A549 (cell line): Measurements from ENCODE around the gene TRAPPC2. TPM values are rescaled to one million over a fixed set of nuclear protein-coding genes. Genes with fewer than 3 reads are reported as not detected.

Source experiments
- ATAC-seq, 2 experiments: fragments of 200-7000 bp in 1 of 2; fragments of >200 bp in 1 of 2; cut with Nextera tagmentation in 1 of 2; cut with Tn5 transposase in 1 of 2; 3 replicates each; pipeline versions ENCODE4 v1.8.0 to v1.9.1; 2018 to 2020; ENCODE audit warnings: mild to moderate bottlenecking in 1 of 2, moderate library complexity in 1 of 2
- CTCF ChIA-PET: fragments of 300-600 bp; sonication (Branson Sonifier 250); formaldehyde crosslinking; extraction: SDS; loops from one replicate; lab custom pipeline; 2021; ENCODE audit warnings: antibody characterized with exemption, inconsistent platforms; lab: Yijun Ruan, JAX
- POLR2A ChIA-PET: fragments of 350-600 bp; formaldehyde crosslinking; extraction: SDS; loops from one replicate; lab custom pipeline; 2021; ENCODE audit warnings: antibody characterized with exemption, inconsistent platforms; lab: Yijun Ruan, JAX
- DNase-seq, 2 experiments: peaks; one replicate each; pipeline versions ENCODE4 v3.0.0 to v3.0.0-alpha.2; 2011 to 2016; ENCODE audit warnings: low read depth in 1 of 2, low spot score in 1 of 2
- FAIRE-seq: peaks from 2 replicates; lab custom pipeline; 2011; peaks lifted over from hg19 to GRCh38; lab: Jason Lieb, UNC
- H3K27ac ChIP-seq, 2 experiments: fragments of >200 bp; sonication (Bioruptor Twin); formaldehyde crosslinking; 3 replicates each; pipeline ENCODE4 v1.5.1; 2016 to 2017
- H3K4me1 ChIP-seq: fragments of >200 bp; sonication (Bioruptor Twin); formaldehyde crosslinking; 3 replicates; pipeline ENCODE4 v1.6.1; 2016
- H3K4me2 ChIP-seq: fragments of >200 bp; sonication (Bioruptor Twin); formaldehyde crosslinking; 3 replicates; pipeline ENCODE4 v1.6.1; 2016
- H3K4me3 ChIP-seq: fragments of >200 bp; sonication (Bioruptor Twin); formaldehyde crosslinking; 3 replicates; pipeline ENCODE4 v1.5.1; 2016
- H3K9me3 ChIP-seq: fragments of >200 bp; sonication (Bioruptor Twin); formaldehyde crosslinking; 3 replicates; pipeline ENCODE4 v1.6.1; 2016
- BHLHE40 ChIP-seq: IDR thresholded peaks from 2 replicates; pipeline ENCODE4 v1.6.1; 2012; ENCODE audit warnings: low read depth, low read length, inconsistent platforms
- CBX2 ChIP-seq: fragments of 200-600 bp; sonication (generic); IDR thresholded peaks from 2 replicates; pipeline ENCODE4 v1.6.1; 2016; ENCODE audit warnings: low read depth, mild to moderate bottlenecking, borderline replicate concordance
- CBX8 ChIP-seq: fragments of 200-600 bp; sonication (generic); IDR thresholded peaks from 2 replicates; pipeline ENCODE4 v1.6.1; 2016
- CHD2 ChIP-seq: fragments of 150-350 bp; IDR thresholded peaks from 2 replicates; pipeline ENCODE4 v1.6.1; 2014; ENCODE audit warnings: low read length; ENCODE audit not compliant: partially characterized antibody
- CHD4 ChIP-seq: fragments of 200-600 bp; sonication (generic); IDR thresholded peaks from 2 replicates; pipeline ENCODE4 v1.6.1; 2016; ENCODE audit warnings: antibody characterized with exemption, mild to moderate bottlenecking, borderline replicate concordance
- EHF ChIP-seq: fragments of 250-450 bp; sonication (Bioruptor Pico); IDR thresholded peaks from 2 replicates; pipeline ENCODE4 v1.5.0; 2020; ENCODE audit warnings: mild to moderate bottlenecking
- EP300 ChIP-seq, 2 experiments: fragments of >200 bp; sonication (Bioruptor Twin); formaldehyde crosslinking; IDR thresholded peaks; 2 replicates in 1 of 2; 3 replicates in 1 of 2; pipeline ENCODE4 v1.6.1; 2016 to 2017
- FOSB ChIP-seq: fragments of 250-450 bp; sonication (Bioruptor Pico); IDR thresholded peaks from 2 replicates; pipeline ENCODE4 v1.5.0; 2020; ENCODE audit warnings: mild to moderate bottlenecking, moderate library complexity
- FOSL2 ChIP-seq, 2 experiments: fragments of 450-650 bp in 1 of 2; fragments of >200 bp in 1 of 2; sonication (Bioruptor Twin) in 1 of 2; formaldehyde crosslinking; IDR thresholded peaks; 2 replicates each; pipeline versions ENCODE4 v1.5.0 to v1.6.1; 2016 to 2020; ENCODE audit warnings: mild to moderate bottlenecking in 1 of 2, moderate library complexity in 1 of 2
- GATA3 ChIP-seq: IDR thresholded peaks from 2 replicates; pipeline ENCODE4 v1.6.1; 2012; ENCODE audit warnings: borderline replicate concordance
- HDAC2 ChIP-seq: fragments of 200-600 bp; sonication (generic); IDR thresholded peaks from 2 replicates; pipeline ENCODE4 v1.6.1; 2016
- HEYL ChIP-seq: fragments of 250-450 bp; sonication (Bioruptor Pico); IDR thresholded peaks from 2 replicates; pipeline ENCODE4 v1.8.0; 2021; ENCODE audit warnings: mild to moderate bottlenecking, moderate library complexity
- HOXA7 ChIP-seq: fragments of 250-450 bp; sonication (Bioruptor Pico); IDR thresholded peaks from 2 replicates; pipeline ENCODE4 v1.5.0; 2020; ENCODE audit warnings: mild to moderate bottlenecking, moderate library complexity
- HOXB13 ChIP-seq: fragments of 250-450 bp; sonication (Bioruptor Pico); IDR thresholded peaks from 2 replicates; pipeline ENCODE4 v1.5.0; 2020; ENCODE audit warnings: low read depth, mild to moderate bottlenecking, moderate library complexity
- JUN ChIP-seq, 2 experiments: fragments of >200 bp; sonication (Bioruptor Twin); formaldehyde crosslinking; IDR thresholded peaks; 2 replicates in 1 of 2; 3 replicates in 1 of 2; pipeline ENCODE4 v1.6.1; 2016 to 2017
- KDM1A ChIP-seq: fragments of 200-600 bp; sonication (generic); IDR thresholded peaks from 2 replicates; pipeline ENCODE4 v1.6.1; 2016; ENCODE audit warnings: low read depth, mild to moderate bottlenecking
- MAZ ChIP-seq: fragments of 150-350 bp; IDR thresholded peaks from 2 replicates; pipeline ENCODE4 v1.6.1; 2014; ENCODE audit warnings: antibody characterized with exemption, low read depth, low read length, borderline replicate concordance
- MYC ChIP-seq: IDR thresholded peaks from 2 replicates; pipeline ENCODE4 v1.6.1; 2012; ENCODE audit warnings: mild to moderate bottlenecking, inconsistent platforms, low read length, improper control_type of control experiment, borderline replicate concordance
- NFE2L2 ChIP-seq: fragments of 150-350 bp; conservative IDR thresholded peaks from 2 replicates; pipeline ENCODE4 v1.6.1; 2014; ENCODE audit warnings: low read length
- NPAS2 ChIP-seq: fragments of 250-450 bp; sonication (Bioruptor Pico); IDR thresholded peaks from 2 replicates; pipeline ENCODE4 v1.8.0; 2022; ENCODE audit warnings: mild to moderate bottlenecking, moderate library complexity, borderline replicate concordance
- NR3C1 ChIP-seq: fragments of >200 bp; sonication (Bioruptor Twin); formaldehyde crosslinking; IDR thresholded peaks from 3 replicates; pipeline ENCODE4 v1.6.1; 2017
- POLR2A ChIP-seq: IDR thresholded peaks from 2 replicates; pipeline ENCODE4 v1.6.1; 2012; ENCODE audit warnings: mild to moderate bottlenecking, low read length
- RARB ChIP-seq: fragments of 250-450 bp; sonication (Bioruptor Pico); IDR thresholded peaks from 2 replicates; pipeline ENCODE4 v1.8.0; 2021; ENCODE audit warnings: mild to moderate bottlenecking, moderate library complexity
- RCOR1 ChIP-seq: fragments of 150-350 bp; IDR thresholded peaks from 2 replicates; pipeline ENCODE4 v1.6.1; 2014; ENCODE audit warnings: antibody characterized with exemption, low read length, low read depth
- RFX5 ChIP-seq: fragments of 450-650 bp; IDR thresholded peaks from 2 replicates; pipeline ENCODE4 v1.7.1; 2014; ENCODE audit warnings: antibody characterized with exemption, mild to moderate bottlenecking, moderate library complexity
- SMC3 ChIP-seq: fragments of >200 bp; sonication (Bioruptor Twin); formaldehyde crosslinking; IDR thresholded peaks from 3 replicates; pipeline ENCODE4 v1.6.1; 2018; ENCODE audit warnings: inconsistent platforms
- ZC3H11A ChIP-seq: fragments of 450-650 bp; IDR thresholded peaks from 2 replicates; pipeline ENCODE4 v1.6.1; 2014; ENCODE audit warnings: antibody characterized with exemption, mild to moderate bottlenecking
- ZFP36 ChIP-seq: fragments of 450-650 bp; IDR thresholded peaks from 2 replicates; pipeline ENCODE4 v1.6.1; 2014; ENCODE audit warnings: borderline replicate concordance; ENCODE audit not compliant: partially characterized antibody
- WGBS: methylation state at CpG from one replicate; pipeline ENCODE4 v1.1.6; 2017; ENCODE audit errors: missing lambda C conversion rate; 5-methylcytosine and 5-hydroxymethylcytosine counted together
- polyA plus RNA-seq, 4 experiments: library from polyadenylated mRNA; depleted of rRNA in 3 of 4; stranded (reverse); fragments of >200 nt; fragmentation: RNase III in 1 of 4; extraction: RNeasy Plus Mini Kit Qiagen cat#74134 plus additional on column Dnase treatment in 1 of 4; gene quantifications; 2 replicates in 3 of 4; 3 replicates in 1 of 4; pipeline ENCODE4 v1.2.3, GENCODE V29; 2011 to 2017
- TF ChIP-seq, protein P1 (sequence below): fragments of 150-350 bp; IDR thresholded peaks from 2 replicates; pipeline ENCODE4 v1.6.1; 2014; ENCODE audit warnings: low read depth, mild to moderate bottlenecking, low read length
- TF ChIP-seq, protein P2 (sequence below): fragments of 250-450 bp; sonication (Bioruptor Pico); IDR thresholded peaks from 2 replicates; pipeline ENCODE4 v1.5.0; 2020; ENCODE audit warnings: low read depth, mild to moderate bottlenecking, moderate library complexity
- TF ChIP-seq, protein P3 (sequence below): IDR thresholded peaks from 2 replicates; pipeline ENCODE4 v1.6.1; 2012; ENCODE audit warnings: low read depth, borderline replicate concordance
- TF ChIP-seq, protein P4 (sequence below): fragments of >200 bp; sonication (Bioruptor Twin); formaldehyde crosslinking; IDR thresholded peaks from 3 replicates; pipeline ENCODE4 v1.6.1; 2016
- TF ChIP-seq, protein P5 (sequence below): IDR thresholded peaks from 2 replicates; pipeline ENCODE4 v1.6.1; 2012

TRAPPC2 gene
- polyA plus RNA-seq, 2 of the 4 experiments (the other 2 are of a cell fraction): 11.6 TPM

DNA sequence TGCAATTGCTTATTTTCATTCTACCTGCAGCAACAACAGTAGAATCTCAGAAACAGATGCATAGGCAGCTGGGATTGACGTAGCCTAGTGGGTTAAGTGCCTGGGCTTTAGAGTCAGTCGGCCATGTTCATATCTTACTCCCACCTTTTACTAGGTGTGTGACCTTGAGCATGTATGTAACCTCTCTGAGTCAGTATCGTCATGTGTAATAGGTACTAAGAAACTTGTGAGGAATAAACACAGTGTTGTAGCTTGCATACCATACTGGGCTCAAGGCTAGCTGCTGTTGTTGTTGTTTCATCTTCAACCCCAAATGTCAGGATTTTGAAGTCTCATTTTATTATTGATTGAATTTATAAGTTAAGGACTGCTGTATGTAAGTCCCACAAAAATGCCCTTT is 31.3 kb downstream of the TRAPPC2 start:
- no peak overlapping the region for H3K4me3 ChIP-seq
- H3K4me2 ChIP-seq: no peak overlapping the region
- 92% methylated on average over 3 of the region's 3 CpGs for WGBS
- ATAC-seq (no peak), FAIRE-seq (no peak)
- TF ChIP-seq EP300 (IDR thresholded peaks at IDR 0.05): no peak
- TF ChIP-seq, protein P1, sequence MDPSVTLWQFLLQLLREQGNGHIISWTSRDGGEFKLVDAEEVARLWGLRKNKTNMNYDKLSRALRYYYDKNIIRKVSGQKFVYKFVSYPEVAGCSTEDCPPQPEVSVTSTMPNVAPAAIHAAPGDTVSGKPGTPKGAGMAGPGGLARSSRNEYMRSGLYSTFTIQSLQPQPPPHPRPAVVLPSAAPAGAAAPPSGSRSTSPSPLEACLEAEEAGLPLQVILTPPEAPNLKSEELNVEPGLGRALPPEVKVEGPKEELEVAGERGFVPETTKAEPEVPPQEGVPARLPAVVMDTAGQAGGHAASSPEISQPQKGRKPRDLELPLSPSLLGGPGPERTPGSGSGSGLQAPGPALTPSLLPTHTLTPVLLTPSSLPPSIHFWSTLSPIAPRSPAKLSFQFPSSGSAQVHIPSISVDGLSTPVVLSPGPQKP: no peak
- no peak for TF ChIP-seq CHD2
- no peak for TF ChIP-seq HDAC2
- no peak for TF ChIP-seq HOXA7 (CRISPR knock-in tag)
- TF ChIP-seq FOSB: no peak
- TF ChIP-seq MAZ: no peak
- TF ChIP-seq FOSL2 (IDR thresholded peaks at IDR 0.05): no peak
- TF ChIP-seq FOSL2 (CRISPR knock-in tag; IDR thresholded peaks at IDR 0.05): no peak
- TF ChIP-seq CHD4: no peak
- no peak for TF ChIP-seq CBX8
- no peak for TF ChIP-seq EHF (CRISPR knock-in tag)
- TF ChIP-seq, all 56 proteins: peak for 0
- ChIA-PET POLR2A (no interaction called here), CTCF (no interaction called here)
- DNase-seq: no peak
- H3K9me3 ChIP-seq: no peaks in the 10 kb centered on the region
- H3K4me1 ChIP-seq: peaks cover 14% of the 10 kb centered on the region
- H3K27ac ChIP-seq: no peak overlapping the region

DNA sequence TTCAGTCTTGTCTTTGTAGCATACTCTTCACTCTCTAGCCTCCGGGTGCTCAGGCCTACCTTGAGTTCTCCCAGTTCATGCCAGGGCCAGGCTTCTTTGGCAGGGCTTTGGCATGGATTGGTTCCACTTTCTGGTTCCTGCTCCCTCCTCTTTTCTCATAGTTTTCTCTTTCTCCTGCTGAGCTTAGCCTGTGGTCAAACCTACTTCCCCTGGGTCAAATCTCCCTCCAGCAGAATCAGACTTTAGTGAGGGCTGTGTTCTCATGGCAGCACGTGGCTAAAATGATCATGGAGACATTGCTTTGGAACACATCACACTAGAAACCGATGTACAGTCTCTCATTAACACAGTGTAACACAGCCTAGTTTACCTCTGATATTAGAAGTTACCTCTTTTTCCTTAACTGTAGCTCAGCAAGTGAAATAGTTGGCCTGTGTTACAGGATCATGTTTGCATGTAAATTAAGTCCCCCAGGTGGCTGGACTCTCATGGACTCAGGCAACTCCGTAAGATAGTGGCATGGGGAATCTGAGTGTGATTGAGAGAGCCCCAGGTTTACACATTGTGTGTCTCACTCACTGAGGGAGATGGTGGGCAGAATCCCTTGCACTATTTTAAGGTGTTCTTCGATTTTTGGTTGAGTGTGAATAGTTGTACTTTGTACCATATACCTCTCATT is 32.2 kb downstream of the TRAPPC2 start:
- Histone ChIP-seq H3K9me3 (no peaks in the 10 kb centered on the region), H3K4me3 (no peak overlapping the region), H3K4me2 (no peak overlapping the region), H3K27ac (no peak overlapping the region)
- DNase-seq: no peak
- ATAC-seq: no peak
- no peak for FAIRE-seq
- CTCF ChIA-PET: no interaction called here
- TF ChIP-seq MYC (no peak), SMC3 (no peak), NR3C1 (no peak), HOXA7 (CRISPR knock-in tag) (no peak), POLR2A (no peak), ZFP36 (no peak), KDM1A (no peak), HDAC2 (no peak), CBX8 (no peak), FOSL2 (IDR thresholded peaks at IDR 0.05) (no peak), FOSL2 (CRISPR knock-in tag; IDR thresholded peaks at IDR 0.05) (no peak), CHD4 (no peak), RCOR1 (no peak), GATA3 (no peak), RFX5 (no peak), EP300 (IDR thresholded peaks at IDR 0.05) (no peak), JUN (IDR thresholded peaks at IDR 0.05) (no peak)
- TF ChIP-seq, protein P2, sequence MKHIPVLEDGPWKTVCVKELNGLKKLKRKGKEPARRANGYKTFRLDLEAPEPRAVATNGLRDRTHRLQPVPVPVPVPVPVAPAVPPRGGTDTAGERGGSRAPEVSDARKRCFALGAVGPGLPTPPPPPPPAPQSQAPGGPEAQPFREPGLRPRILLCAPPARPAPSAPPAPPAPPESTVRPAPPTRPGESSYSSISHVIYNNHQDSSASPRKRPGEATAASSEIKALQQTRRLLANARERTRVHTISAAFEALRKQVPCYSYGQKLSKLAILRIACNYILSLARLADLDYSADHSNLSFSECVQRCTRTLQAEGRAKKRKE (CRISPR knock-in tag): no peak
- TF ChIP-seq, all 56 proteins: peak for 0
- H3K4me1 ChIP-seq: peaks cover 14% of the 10 kb centered on the region
- WGBS: 96% methylated on average over 5 of the region's 5 CpGs
- POLR2A ChIA-PET: no interaction called here

DNA sequence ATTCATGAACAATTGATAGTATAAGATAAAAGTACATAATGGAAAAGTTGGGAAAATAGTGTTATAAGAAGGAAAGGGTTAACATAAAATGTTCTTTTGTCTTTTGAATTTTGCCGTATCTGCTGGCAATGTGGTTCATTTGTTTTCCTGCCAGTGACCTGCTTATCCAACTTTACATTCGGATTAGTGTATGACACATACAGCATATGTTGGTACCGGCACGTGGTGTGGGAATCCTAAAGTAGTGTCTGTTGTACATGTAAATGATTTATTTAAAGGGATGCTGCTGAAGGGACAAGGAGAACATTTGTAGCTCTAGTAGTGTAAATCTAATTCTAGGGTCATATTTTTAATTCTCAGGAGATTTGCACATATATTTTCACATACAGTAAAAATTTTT is 34.0 kb downstream of the TRAPPC2 start:
- ATAC-seq (no peak), FAIRE-seq (no peak)
- POLR2A ChIA-PET: no interaction called here

More for the DNA sequence above, 34.0 kb downstream of the TRAPPC2 start:
- H3K4me2 ChIP-seq: no peak overlapping the region
- no peaks in the 10 kb centered on the region for H3K9me3 ChIP-seq
- CTCF ChIA-PET: interaction anchor here (0.6 to 0.8 kb wide), 2 partner anchors 13 to 137 kb away, joined by 3 read pairs; no protein-coding TSS in a partner anchor
- peaks cover 14% of the 10 kb centered on the region for H3K4me1 ChIP-seq
- H3K4me3 ChIP-seq: no peak overlapping the region
- TF ChIP-seq, protein P3, sequence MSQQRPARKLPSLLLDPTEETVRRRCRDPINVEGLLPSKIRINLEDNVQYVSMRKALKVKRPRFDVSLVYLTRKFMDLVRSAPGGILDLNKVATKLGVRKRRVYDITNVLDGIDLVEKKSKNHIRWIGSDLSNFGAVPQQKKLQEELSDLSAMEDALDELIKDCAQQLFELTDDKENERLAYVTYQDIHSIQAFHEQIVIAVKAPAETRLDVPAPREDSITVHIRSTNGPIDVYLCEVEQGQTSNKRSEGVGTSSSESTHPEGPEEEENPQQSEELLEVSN: no peak
- TF ChIP-seq, protein P4, sequence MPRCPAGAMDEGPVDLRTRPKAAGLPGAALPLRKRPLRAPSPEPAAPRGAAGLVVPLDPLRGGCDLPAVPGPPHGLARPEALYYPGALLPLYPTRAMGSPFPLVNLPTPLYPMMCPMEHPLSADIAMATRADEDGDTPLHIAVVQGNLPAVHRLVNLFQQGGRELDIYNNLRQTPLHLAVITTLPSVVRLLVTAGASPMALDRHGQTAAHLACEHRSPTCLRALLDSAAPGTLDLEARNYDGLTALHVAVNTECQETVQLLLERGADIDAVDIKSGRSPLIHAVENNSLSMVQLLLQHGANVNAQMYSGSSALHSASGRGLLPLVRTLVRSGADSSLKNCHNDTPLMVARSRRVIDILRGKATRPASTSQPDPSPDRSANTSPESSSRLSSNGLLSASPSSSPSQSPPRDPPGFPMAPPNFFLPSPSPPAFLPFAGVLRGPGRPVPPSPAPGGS: no peak
- TF ChIP-seq RARB (CRISPR knock-in tag) (no peak), ZC3H11A (no peak), CBX8 (no peak), HEYL (no peak), CBX2 (no peak), MAZ (no peak), NFE2L2 (no peak), NPAS2 (CRISPR knock-in tag) (no peak), BHLHE40 (no peak), HOXB13 (CRISPR knock-in tag) (no peak)
- TF ChIP-seq, protein P5, sequence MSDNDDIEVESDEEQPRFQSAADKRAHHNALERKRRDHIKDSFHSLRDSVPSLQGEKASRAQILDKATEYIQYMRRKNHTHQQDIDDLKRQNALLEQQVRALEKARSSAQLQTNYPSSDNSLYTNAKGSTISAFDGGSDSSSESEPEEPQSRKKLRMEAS: no peak
- no peak overlapping the region for H3K27ac ChIP-seq
- DNase-seq: no peak
- WGBS: 80% methylated on average over 4 of the region's 4 CpGs
